ENCODE results near the gene CD1C.
"Not testable (repeated sequence)": the region's sequence is repeated elsewhere in the genome, so short reads cannot be mapped to it uniquely, and the experiment has no call there.

The CD1C gene

DNA sequence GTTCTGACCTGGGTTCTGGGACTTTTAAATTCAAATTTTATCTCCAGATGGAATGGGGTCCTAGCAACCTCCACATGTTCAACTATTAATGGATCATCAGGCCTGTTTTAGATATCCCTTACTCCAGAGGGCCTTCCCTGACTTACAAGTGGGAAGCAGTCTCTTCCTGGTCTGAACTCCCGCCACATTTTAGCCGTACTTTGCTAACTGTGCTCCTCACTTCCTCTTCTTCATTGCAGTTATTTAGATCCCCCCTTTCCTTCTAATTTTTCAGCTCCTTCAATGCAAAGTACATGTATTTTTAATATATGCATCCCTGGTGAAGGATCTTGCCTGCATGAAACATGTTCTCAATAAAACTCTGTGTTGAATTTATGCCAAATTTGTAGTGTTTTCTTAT, 31.8 kb upstream of the CD1C start:
- no peak for TF ChIP-seq ZFX (IDR thresholded peaks at IDR 0.05)
- TF ChIP-seq, protein P1, sequence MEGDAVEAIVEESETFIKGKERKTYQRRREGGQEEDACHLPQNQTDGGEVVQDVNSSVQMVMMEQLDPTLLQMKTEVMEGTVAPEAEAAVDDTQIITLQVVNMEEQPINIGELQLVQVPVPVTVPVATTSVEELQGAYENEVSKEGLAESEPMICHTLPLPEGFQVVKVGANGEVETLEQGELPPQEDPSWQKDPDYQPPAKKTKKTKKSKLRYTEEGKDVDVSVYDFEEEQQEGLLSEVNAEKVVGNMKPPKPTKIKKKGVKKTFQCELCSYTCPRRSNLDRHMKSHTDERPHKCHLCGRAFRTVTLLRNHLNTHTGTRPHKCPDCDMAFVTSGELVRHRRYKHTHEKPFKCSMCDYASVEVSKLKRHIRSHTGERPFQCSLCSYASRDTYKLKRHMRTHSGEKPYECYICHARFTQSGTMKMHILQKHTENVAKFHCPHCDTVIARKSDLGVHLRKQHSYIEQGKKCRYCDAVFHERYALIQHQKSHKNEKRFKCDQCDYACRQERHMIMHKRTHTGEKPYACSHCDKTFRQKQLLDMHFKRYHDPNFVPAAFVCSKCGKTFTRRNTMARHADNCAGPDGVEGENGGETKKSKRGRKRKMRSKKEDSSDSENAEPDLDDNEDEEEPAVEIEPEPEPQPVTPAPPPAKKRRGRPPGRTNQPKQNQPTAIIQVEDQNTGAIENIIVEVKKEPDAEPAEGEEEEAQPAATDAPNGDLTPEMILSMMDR (conservative IDR thresholded peaks at IDR 0.05): no peak
- no peak overlapping the region for H3K27ac ChIP-seq

GRCh38 chr1:158259117-158259516, 30.6 kb upstream of the CD1C start:
- TF ChIP-seq, protein P1 (conservative IDR thresholded peaks at IDR 0.05): no peak
- TF ChIP-seq ZFX (IDR thresholded peaks at IDR 0.05): no peak
- no peak overlapping the region for H3K27ac ChIP-seq

DNA sequence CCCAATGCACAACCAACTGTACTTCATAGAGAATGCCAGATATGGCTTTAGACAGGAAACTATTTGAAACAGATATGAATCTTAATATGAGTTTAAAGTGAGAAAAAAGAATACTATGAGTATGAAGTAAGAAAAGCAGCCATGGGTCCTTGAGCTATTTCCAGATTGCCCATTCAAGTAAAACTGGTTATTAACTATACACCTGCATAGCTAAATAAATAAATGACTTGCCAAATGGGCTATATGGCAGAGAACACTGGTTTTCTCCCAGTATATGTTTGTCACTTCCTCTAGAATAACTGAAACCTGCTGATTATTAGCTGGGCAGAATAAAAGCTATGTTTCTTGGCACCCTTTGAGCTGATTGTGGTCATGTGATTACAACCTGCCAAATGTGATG, 17.0 kb upstream of the CD1C start:
- TF ChIP-seq, protein P1 (conservative IDR thresholded peaks at IDR 0.05): no peak
- TF ChIP-seq ZFX (IDR thresholded peaks at IDR 0.05): no peak
- no peak overlapping the region for H3K27ac ChIP-seq

DNA sequence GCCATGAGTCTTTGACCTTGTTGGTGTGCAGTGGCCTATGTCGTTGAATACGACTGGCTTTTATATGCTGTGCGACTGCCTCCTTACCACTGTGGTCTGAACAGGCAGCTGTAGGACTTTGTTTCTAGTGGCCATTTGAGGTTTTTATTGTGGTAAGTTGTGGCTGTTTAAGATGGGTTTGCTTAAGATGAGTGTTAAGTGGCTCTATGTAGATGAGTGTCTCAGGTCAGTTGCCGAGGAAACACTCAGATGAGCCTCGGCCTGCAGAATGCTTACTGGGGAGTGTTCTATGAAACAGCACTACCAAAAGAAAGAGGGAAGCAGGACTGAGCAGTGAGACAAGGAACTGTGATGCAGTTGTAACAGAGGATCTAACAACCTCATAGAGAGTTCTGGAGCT, 14.9 kb upstream of the CD1C start:
- no peak overlapping the region for H3K27ac ChIP-seq
- no peak for TF ChIP-seq ZFX (IDR thresholded peaks at IDR 0.05)
- TF ChIP-seq, protein P1 (conservative IDR thresholded peaks at IDR 0.05): no peak

DNA sequence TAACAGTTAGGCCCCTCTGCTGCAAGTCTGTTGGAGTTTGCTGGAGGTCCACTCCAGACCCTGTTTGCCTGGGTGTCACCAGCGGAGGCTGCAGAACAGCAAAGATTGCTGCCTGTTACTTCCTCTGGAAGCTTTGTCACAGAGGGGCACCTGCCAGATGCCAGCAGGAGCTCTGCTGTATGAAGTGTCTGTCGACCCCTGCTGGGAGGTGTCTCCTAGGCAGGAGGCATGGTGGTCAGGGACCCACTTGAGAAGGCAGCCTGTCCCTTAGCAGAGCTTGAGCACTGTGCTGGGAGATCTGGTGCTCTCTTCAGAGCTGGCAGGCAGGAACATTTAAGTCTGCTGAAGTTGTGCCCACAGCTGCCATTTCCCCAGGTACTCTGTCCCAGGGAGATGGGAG, 7.3 kb upstream of the CD1C start:
- H3K27ac ChIP-seq: not testable (repeated sequence)

GRCh38 chr1:158283965-158284364, 5.8 kb upstream of the CD1C start:
- no peak overlapping the region for H3K27ac ChIP-seq
- TF ChIP-seq ZFX (IDR thresholded peaks at IDR 0.05): no peak
- TF ChIP-seq, protein P1 (conservative IDR thresholded peaks at IDR 0.05): no peak

- H3K27ac ChIP-seq: no peak overlapping the region
These were observed 3.9 kb upstream of the CD1C start for GRCh38 chr1:158285756-158286241.

DNA sequence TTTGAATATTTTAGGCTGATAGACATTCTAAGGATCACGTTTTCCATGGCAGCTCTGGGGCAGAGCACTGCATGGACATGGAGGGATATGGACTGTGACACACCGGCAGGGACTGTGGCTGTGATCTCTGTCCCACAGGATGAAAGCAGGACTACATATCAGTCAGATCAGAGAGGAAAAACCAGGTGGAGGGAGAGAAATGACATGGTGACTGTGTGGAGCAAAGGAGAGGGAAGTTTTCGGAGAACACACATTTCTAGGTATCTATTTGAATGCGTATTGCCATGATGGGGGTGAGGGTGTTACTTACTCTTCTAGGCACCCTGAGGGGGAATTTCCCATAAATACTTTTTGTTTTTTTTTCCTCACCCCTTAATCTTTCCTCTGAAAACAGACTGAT, 3.2 kb upstream of the CD1C start:
- no peak for TF ChIP-seq ZFX (IDR thresholded peaks at IDR 0.05)
- TF ChIP-seq, protein P1 (conservative IDR thresholded peaks at IDR 0.05): no peak
- H3K27ac ChIP-seq: no peak overlapping the region

More at GRCh38 chr1:158285756-158286241, 3.9 kb upstream of the CD1C start:
- TF ChIP-seq ZFX (IDR thresholded peaks at IDR 0.05): no peak
- TF ChIP-seq, protein P1 (conservative IDR thresholded peaks at IDR 0.05): no peak
